HG03520 (cell line): ENCODE measurements around the gene ATAD2B.

ENCODE experiments used
- ATAC-seq: cut with Tn5 transposase; IDR thresholded peaks from one replicate; pipeline ENCODE4 v1.9.1; 2021; ENCODE audit warnings: mild to moderate bottlenecking, moderate library complexity; ENCODE audit not compliant: unreplicated experiment

Gene ATAD2B

DNA sequence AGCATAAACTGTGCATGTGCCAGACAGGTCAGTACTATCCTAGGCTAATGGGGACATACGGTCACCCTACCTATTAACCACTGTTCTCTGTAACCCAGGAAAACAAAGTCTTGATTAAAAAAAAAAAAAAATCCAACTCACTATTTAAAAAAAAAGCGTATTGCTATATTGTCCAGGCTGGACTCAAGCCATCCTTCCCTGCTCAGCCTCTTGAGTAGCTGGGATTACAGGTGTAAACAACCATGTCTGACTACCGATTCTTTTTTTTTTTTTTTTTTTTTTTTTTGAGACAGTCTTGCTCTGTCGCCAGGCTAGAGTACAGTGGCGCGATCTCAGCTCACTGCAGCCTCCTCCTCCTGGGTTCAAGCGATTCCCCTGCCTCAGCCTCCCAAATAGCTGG, 11.6 kb downstream of the ATAD2B start:
- ATAC-seq = no peak

DNA sequence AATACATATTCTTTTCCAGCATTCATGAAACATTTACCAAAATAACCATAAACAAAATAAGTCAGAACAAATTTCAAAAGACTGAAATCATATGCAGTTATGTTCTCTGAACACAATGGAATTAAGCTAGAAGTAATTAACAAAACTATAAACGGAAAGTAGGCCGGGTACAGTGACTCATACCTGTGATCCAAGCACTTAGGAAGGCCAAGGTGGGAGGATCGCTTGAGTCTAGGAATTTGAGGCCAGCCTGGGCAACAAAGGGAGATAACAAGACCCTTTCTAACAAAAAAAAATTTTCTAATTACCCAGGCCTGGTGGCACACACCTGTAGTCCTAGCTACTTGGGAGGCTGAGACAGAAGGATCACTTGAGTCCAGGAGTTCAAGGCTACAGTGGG, 14.9 kb downstream of the ATAD2B start:
- no peak for ATAC-seq

DNA sequence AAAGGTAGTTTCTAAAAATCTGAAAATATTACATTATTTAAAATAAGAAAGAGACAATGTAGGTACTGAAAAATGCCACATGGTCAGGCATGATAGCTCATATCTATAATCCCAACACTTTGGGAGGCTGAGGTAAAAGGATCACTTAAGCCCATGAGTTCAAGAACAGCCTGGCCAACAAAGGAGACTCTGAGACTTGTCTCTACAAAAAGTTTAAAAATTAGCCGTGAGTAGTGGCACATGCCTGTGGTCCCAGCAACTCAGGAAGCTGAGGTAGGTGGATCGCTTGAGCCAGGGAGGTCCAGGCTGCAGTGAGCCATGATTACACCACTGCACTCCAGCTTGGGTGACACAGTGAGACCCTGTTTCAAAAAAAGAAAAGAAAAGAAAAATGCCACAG, 21.8 kb downstream of the ATAD2B start:
- ATAC-seq = no peak

DNA sequence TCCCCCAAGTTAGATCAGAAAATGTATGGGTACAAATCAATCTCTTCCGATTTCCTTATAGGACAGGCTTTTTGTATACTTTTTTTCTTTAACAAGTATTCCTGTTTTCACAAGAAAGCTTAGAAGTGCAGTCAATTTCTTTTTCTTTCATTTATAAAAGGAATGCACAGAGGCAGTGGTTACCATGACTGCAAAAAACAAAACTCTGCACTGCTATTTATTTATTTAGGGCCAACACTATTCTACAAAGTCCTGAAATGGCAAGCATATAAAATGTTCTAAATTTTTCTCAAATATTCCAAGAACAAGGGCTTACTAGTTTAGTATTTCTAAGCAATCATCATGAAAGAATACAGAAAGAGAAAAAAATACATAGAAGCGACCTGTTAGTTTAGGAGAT, 22.2 kb downstream of the ATAD2B start:
- no peak for ATAC-seq

DNA sequence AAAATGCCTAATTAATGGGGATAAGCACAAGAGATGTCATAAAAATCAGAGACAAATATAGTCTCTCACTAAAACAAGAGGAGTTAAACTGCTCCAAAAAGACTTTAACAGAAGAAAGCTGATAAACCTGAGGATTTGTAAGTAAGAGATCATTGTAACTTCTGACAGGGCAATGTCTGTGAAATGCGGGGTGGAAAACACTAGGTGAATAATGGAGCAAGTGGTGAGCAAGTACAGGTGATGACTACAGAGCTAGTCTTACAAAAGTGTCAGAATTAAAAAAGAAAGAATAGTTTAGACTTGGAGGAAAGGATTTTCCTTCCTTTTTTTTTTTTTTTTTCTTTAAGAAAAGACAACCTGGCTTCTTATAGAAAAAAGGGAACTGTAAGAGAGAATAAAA, 22.7 kb downstream of the ATAD2B start:
- no peak for ATAC-seq

DNA sequence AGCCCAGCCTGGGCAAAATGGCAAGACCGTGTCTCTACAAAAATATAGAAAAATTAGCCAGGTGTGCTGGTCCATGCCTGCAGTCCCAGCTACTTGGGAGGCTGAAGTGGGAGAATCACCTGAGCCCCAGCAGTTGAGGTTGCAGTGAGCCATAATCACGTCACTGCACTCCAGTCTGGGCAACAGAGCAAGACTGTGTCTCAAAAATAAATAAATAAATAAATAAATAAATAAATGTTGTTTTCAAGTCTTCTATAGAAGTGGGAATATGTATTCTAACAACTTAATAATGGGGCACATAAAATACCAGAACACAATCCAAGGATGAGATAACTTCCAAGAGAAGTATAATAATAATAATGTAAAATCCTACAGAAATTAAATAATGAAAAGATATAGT, 23.9 kb downstream of the ATAD2B start:
- no peak for ATAC-seq

DNA sequence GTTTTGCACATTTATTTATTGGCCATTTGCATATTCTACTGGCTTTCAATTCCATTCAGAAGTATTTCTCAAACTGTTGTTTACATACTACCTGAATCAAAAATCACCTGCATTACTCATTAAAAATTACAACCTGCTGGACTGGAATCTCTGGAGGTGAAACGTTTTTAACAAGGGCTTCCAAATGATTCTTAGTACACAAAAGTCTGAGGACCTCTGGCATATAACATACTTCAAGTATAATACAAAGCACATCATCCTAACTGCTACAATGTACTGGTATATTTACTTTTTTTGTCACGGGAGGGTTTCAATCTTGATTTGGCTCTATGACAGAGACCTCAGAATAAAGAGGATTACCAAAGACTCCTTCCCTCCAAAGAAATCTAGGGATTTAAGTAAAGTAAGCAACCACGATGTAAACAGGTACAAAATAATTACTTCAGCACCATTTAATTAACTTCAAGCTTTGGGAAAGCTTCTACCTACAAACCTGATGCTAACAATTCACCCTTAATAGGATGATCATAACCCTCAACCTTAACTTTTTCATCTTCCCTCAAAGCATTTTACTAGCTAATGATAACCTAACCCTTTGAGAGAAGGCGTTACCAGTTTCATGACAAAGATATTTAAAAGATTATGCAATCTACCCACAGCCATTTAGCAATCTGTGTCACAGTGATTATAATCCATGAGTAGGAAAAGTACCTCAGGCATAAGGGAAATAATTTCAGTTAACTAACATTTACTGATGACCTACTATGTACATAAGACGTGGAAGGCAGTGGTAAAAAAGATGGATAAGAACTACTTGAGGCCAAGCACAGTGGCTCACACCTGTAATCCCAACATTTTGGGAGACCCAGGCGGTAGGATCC, 24.7 kb downstream of the ATAD2B start:
- no peak for ATAC-seq

DNA sequence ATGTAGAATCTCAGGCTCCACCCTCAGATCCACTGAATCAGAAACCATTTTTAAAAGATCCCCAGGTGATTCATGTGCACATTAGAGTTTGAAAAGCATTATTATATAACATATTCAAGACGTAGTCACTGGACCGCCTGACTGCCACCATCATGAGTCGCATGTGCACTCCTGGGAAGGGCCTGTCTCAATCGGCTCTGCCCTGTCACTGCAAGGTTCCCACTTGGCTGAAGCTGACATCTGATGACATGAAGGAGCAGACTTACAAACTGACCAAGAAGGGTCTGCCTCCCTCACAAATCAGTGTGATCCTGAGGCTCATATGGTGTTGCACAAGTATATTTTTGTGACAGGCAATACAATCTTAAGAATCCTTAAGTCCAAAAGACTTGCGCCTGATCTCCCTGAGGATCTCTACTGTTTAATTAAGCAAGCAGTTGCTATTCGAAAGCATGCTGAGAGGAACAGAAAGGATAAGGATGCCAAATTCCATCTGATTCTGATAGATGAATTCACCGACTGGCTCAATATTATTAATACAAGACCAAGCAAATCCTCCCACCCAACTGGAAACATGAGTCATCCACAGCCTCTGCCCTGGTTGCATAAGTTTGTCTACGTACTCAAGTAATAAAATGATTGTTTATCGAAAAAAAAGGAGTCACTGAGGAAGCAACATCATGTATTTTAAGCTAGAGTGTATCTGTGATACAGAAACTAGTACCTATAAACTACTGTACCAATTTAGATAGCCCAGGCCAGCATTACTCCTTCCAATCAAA, 26.2 kb downstream of the ATAD2B start:
- no peak for ATAC-seq

DNA sequence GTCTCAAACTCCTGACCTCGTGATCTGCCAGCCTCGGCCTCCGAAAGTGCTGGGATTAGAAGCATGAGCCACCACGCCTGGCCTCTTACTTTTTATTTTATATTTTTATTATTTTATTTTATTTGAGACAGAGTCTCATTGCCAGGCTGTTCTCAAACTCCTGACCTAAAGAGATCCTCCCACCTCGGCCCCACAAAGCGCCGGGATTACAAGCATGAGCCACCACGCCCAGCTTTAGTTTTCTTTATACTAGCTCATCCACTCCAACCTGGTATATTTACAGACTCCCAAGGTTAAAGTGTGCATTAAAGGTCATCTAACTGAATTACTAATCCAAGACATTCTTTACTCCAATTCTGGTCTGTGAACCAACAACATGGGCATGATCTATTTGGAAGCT, 26.8 kb downstream of the ATAD2B start:
- no peak for ATAC-seq

DNA sequence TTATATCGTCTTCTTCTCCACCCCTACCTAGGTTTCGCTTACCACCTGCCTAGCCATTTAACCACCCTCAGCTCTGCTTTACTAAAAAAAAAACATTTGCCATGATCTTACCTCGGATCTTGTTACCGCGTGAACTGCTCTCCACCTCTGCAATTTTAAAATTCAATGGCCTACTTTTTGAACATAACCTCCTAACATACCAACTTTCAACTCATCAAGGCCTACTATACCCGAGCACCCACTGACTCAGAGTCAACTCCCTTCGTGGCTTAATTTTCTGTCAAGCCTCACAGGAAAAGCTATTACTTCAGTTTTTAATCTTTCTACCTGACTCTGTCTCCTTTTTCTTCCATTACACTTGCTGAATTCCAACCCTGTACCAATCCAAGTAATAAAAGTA, 55.7 kb downstream of the ATAD2B start:
- ATAC-seq = no peak

DNA sequence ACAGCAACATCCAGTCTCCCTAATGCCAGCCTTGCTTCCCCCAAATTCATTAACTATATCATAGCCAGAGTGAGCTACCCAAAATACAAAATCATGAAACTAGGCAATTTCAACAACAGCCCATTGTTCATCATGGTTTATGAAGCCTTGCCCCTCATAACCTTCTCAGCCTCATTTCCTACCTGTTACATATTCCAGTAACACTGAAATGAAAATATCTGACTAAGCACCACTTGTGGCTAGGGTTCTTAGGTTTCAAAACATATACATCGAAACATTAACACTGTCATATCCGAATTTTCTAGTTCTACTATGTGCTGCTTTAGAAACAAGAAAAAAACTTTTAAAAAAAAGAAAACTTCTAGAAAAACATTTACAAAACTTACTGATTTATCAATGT, 59.5 kb downstream of the ATAD2B start:
- ATAC-seq = no peak

DNA sequence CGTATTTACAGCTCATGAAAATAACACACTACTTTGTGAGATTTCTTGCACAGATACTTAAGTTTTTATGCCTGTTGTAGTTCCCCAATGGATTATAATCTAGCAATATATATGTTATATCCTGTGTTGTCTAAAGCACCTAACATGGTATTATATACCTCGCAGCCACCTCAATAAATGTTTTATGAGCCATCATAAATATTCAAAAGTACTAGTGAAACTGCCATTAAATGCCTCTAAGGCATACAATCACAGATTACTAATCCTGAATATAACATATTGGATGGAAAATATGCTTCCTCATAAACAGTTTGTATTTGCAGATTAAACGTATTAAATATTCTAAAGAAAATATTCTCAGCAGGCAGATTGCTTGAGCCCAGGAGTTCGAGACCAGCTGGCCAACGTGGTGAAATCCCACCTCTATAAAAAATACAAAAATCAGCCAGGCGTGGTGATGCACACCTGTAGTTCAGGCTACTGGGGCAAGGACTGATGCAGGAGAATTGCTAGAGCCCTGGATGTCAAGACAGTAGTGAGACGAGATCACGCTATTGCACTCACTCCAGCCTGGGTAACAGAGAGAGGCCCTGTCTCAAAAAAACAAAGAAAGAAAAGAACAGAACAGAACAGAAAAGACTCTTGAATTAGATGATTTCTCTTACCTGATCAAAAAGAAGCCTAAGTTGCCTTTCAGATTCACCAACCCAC, 64.1 kb downstream of the ATAD2B start:
- ATAC-seq = no peak

DNA sequence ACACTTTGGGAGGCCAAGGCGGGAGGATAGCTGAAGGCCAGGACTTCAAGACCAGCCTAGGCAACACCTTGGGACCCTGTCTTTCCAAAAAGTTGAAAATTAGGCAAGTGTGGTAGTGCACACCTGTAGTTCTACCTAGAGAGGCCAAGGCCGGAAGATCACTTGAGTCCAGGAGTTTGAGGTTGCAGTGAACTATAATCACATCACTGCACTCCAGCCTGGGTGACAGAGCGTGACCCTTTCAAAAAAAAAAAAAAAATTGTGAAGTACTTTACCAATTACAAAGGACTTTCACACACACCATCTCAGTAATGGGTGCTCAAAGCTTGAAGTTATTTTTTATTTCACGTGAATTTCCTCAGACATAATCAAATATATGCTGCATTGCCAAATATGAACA, 65.0 kb downstream of the ATAD2B start:
- no peak for ATAC-seq

DNA sequence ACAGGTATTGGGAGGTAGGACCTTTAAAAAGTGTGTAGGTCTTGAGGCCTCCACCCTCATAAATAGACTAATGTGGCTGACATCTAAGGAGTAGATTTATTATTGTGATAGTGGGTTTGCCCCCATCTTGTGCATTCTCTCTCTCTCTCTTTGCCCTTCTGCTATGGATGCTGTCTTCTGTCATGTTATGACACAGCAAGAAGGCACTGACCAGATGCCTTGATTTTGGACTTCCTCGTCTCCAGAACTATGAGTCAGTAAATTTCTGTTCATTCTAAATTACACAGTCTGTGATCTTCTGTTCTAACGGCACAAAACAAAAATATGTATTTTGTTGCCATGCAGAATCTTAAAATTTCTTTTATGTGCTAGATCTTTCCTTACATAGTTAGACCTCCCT, 66.9 kb downstream of the ATAD2B start:
- no peak for ATAC-seq

DNA sequence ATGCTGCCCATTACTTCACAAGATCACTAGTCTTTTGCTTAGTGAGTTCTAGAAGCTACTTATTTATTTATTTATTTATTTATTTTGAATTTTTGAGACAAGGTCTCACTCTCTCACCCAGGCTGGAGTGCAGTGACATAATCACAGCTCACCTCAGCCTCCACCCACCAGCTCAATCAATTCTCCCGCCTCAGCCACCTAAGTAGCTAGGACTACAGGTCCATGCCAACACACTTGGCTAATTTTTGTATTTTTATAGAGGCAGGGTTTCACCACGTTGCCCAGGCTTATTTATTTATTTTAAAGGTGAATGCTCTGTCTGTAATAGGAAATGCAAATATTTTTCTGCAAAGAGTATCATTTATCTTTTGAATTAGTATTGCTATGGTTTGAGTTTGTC, 67.7 kb downstream of the ATAD2B start:
- no peak for ATAC-seq

DNA sequence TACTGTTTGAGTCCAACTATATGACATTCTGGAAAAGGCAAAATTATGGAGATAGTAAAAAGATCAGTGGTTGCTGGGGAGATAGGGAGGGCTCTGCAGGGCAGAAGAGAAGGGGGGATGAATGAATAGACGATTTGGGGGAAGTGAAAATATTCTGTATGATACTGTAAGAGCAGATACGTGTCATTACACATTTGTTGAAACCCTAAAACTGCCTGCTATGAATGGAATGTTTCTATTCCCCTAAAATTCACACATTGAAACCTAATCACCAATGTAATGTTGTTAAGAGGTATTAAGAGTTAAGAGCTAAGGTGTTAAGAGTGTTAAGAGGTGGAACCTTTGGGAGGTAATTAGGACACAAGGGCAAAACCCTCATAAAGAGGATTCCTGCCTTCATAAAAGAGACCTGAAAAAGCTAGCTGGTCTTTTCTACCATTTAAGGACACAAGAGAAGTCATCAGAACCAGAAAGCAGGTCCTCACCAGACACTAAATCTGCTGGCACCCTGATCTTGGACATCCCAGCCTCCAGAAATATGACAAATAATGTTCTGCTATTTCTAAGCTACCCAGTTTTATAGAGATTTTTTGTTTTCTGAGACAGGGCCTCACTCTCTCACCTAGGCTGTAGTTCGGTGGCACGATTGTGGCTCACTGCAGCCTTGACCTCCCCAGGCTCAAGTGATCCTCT, 76.2 kb downstream of the ATAD2B start:
- peak; percentile 82 for ATAC-seq

DNA sequence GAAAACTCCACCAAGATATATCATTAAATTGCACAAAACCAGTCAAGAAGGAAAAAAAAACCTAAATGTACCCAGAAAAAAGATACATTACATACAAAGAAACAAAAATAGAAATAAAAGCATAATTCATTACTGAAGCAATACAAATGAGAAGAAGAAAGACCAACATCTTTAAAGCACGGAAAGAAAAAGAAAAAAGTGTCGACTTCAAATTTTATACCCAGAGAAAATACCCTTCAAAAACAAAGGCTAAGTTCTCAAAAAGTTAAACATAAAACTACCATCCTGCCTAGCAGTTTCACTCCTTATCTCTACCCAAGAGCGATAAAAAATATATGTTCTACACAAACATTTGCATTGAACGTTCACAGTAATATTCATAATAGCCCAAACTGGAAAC, 82.0 kb downstream of the ATAD2B start:
- ATAC-seq = no peak

DNA sequence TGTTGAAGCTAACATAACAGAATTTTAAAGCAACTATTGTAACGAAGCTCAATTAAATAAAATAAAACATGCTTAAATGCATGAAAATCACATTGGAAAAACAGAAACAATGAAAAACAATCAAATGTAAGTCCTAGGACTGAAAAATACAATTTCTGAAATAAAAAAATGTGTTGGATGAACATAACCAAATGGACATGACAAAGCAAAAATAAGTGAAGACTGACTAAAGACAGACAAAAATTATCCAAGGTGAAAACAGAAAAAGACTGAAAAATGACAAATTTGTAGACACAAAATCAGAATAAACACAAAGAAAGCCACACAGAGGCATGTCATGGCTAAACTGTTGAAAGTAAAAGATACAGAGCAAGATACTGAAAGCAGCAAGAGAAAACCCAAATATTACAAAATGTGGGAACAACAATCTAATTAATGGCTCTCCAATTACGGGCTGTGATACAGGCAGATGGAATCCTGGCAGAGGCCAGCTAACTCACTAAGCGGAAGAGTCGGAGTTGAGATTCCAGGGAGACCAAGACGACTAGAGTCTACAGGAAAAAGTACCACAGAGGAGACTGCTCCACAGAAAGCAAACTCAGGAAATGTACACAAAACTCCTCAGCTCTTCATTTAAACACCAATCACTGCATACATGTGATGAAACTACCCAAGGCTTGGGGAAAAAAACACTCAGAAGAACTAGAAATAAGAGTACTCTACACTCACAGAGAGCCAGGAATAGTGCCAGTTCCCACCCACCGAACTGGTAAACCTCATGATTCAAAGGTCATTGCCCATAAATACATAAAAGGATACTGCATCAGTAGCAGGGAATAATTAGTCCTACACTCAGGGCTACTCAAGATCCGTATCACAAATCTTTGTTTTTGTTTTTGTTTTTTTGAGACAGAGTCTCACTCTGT, 83.6 kb downstream of the ATAD2B start:
- ATAC-seq = no peak

DNA sequence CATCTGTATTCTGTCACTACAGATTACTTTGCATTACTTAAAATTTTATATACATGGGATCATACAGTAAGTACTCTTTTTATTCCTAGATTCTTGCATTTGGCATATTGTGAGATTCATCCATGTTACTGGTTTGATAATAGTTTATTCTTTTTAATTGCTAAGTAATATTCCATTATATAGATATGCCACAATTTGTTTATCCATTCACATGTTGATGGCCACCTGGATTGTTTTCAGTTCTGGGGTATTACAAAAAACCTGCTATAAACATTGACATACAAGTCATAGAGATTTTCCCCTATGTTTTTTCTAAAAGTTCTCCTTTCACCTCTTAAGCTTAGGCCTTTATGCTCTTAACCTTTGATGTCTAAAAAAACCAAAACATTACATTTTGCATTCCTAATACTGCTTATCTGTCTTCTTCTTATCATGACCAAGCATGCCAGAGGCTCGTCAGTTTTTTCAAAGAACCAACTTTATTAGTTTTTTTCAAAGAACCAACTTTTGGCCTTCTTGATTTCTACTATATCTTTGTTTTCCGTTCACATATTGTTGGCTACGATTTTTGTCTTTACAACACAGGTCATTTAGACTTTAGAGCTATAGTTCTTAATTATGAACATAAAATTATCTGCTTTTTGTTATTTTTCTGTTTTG, 86.9 kb downstream of the ATAD2B start:
- no peak for ATAC-seq
